Measurements from ENCODE around the gene GBE1.

DNA sequence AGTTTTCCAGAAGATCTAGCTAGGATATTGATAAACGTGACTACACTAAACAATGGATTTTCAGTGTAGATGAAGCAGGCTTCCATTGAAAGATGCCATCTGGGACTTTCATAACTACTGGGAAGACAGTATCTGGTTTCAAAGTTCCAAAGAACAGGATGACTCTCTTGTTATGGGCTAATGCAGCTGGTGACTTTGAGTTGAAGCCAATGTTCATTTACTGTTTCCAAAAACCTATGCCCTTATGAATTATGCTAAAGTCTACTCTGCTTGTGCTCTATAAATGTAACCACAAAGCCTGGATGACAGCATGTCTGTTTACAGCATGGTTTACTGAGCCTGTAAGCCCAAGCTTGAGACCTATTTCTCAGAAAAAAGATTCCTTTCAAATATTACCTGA lies 245.4 kb downstream of the GBE1 start:
- TF ChIP-seq, protein P1, sequence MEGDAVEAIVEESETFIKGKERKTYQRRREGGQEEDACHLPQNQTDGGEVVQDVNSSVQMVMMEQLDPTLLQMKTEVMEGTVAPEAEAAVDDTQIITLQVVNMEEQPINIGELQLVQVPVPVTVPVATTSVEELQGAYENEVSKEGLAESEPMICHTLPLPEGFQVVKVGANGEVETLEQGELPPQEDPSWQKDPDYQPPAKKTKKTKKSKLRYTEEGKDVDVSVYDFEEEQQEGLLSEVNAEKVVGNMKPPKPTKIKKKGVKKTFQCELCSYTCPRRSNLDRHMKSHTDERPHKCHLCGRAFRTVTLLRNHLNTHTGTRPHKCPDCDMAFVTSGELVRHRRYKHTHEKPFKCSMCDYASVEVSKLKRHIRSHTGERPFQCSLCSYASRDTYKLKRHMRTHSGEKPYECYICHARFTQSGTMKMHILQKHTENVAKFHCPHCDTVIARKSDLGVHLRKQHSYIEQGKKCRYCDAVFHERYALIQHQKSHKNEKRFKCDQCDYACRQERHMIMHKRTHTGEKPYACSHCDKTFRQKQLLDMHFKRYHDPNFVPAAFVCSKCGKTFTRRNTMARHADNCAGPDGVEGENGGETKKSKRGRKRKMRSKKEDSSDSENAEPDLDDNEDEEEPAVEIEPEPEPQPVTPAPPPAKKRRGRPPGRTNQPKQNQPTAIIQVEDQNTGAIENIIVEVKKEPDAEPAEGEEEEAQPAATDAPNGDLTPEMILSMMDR (IDR thresholded peaks at IDR 0.05) = no peak
- no peak for TF ChIP-seq POLR2A (IDR thresholded peaks at IDR 0.05)

Data from body of pancreas (tissue), 4 donors.